SJSA1 (cell line): ENCODE data around the gene TLCD2. TPM values are rescaled to one million over a fixed set of nuclear protein-coding genes. Genes with fewer than 3 reads are reported as not detected.
"Not testable (repeated sequence)": the region's sequence is repeated elsewhere in the genome, so short reads cannot be mapped to it uniquely, and the experiment has no call there.

Source experiments
- DNase-seq, 2 experiments: peaks; one replicate each; pipeline ENCODE4 v3.0.0-alpha.2; 2015 to 2020; ENCODE audit warnings: low spot score in 2 of 2, low read depth in 1 of 2
- H3K27ac ChIP-seq: fragments of 250-450 bp; sonication (Bioruptor Pico); 2 replicates; pipeline ENCODE4 v1.5.1; 2020; ENCODE audit warnings: mild to moderate bottlenecking, moderate library complexity
- H3K27me3 ChIP-seq: fragments of 250-450 bp; sonication (Bioruptor Pico); replicated peaks from 2 replicates; pipeline ENCODE4 v1.5.1; 2020; ENCODE audit warnings: mild to moderate bottlenecking, moderate library complexity
- H3K36me3 ChIP-seq: fragments of 250-450 bp; sonication (Bioruptor Pico); 2 replicates; pipeline ENCODE4 v1.5.1; 2020; ENCODE audit warnings: mild to moderate bottlenecking
- H3K4me1 ChIP-seq: fragments of 250-450 bp; sonication (Bioruptor Pico); replicated peaks from 2 replicates; pipeline ENCODE4 v1.6.1; 2021; ENCODE audit warnings: mild to moderate bottlenecking
- H3K4me3 ChIP-seq: fragments of 250-450 bp; sonication (Bioruptor Pico); 2 replicates; pipeline ENCODE4 v1.5.1; 2020; ENCODE audit warnings: mild to moderate bottlenecking
- H3K9me3 ChIP-seq: fragments of 250-450 bp; sonication (Bioruptor Pico); replicated peaks from 2 replicates; pipeline ENCODE4 v1.5.1; 2020; ENCODE audit warnings: mild to moderate bottlenecking
- total RNA-seq: library from RNA; depleted of rRNA; stranded (reverse); fragments of >200 nt; shearing (Covaris generic); gene quantifications from 2 replicates; pipeline ENCODE4 v1.2.3, GENCODE V29; 2014

Gene TLCD2
- total RNA-seq, 1 experiment from 2014 or later: 0.95 TPM

- H3K27ac ChIP-seq: peak overlapping the region; percentile 99
- peak; percentile 97 to 98 for DNase-seq
- no peaks in the 10 kb centered on the region for H3K9me3 ChIP-seq
- peak overlapping the region; percentile 51 for H3K4me3 ChIP-seq
- peaks cover 37% of the 10 kb centered on the region for H3K4me1 ChIP-seq
- no peaks in the 10 kb centered on the region for H3K27me3 ChIP-seq
- H3K36me3 ChIP-seq: peaks cover 33% of the 10 kb centered on the region
These were observed 6.9 kb upstream of the TLCD2 start for GRCh38 chr17:1716912-1717695.

GRCh38 chr17:1716076-1716911 lies 6.1 kb upstream of the TLCD2 start:
- Histone ChIP-seq H3K4me3 (peak overlapping the region; percentile 51), H3K27me3 (no peaks in the 10 kb centered on the region), H3K9me3 (no peaks in the 10 kb centered on the region), H3K4me1 (peaks cover 35% of the 10 kb centered on the region), H3K27ac (peak overlapping the region; percentile 99), H3K36me3 (peaks cover 41% of the 10 kb centered on the region)
- peak; percentile 100 for DNase-seq

DNA sequence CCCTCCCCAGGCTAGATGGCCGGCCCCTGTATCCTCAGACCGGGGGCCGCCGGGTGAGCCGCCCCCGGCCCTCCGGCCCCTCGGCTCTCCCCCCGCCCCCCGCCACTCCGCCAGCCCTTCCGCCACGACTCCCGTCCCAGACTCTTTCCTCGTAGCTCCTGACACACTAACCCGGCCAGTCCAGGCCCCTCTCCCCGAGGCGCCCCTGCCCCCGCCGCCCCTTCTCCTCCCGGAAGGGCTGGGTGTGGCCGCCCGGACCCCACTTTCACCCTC lies 5.6 kb upstream of the TLCD2 start:
- Histone ChIP-seq H3K4me1 (peaks cover 39% of the 10 kb centered on the region), H3K9me3 (no peaks in the 10 kb centered on the region)

GRCh38 chr17:1714980-1715802 lies 5.0 kb upstream of the TLCD2 start:
- DNase-seq: peak; percentile 94 to 96
- Histone ChIP-seq H3K36me3 (peaks cover 50% of the 10 kb centered on the region), H3K9me3 (no peaks in the 10 kb centered on the region), H3K27me3 (no peaks in the 10 kb centered on the region), H3K27ac (peak overlapping the region; percentile 88), H3K4me1 (peaks cover 44% of the 10 kb centered on the region), H3K4me3 (peak overlapping the region; percentile 51)

More for the DNA sequence above, 5.6 kb upstream of the TLCD2 start:
- peaks cover 46% of the 10 kb centered on the region for H3K36me3 ChIP-seq
- no peaks in the 10 kb centered on the region for H3K27me3 ChIP-seq
- peak overlapping the region; percentile 51 for H3K4me3 ChIP-seq
- no peak for DNase-seq
- H3K27ac ChIP-seq: peak overlapping the region; percentile 88

- Histone ChIP-seq H3K4me1 (peaks cover 48% of the 10 kb centered on the region), H3K4me3 (peak overlapping the region; percentile 51), H3K27ac (peak overlapping the region; percentile 88), H3K9me3 (no peaks in the 10 kb centered on the region), H3K36me3 (peaks cover 53% of the 10 kb centered on the region), H3K27me3 (no peaks in the 10 kb centered on the region)
- DNase-seq: peak; percentile 95 to 100
These were observed 4.3 kb upstream of the TLCD2 start for GRCh38 chr17:1714427-1714979.

- Histone ChIP-seq H3K36me3 (peaks cover 53% of the 10 kb centered on the region), H3K4me1 (peaks cover 48% of the 10 kb centered on the region), H3K9me3 (no peaks in the 10 kb centered on the region), H3K27ac (peak overlapping the region; percentile 63), H3K27me3 (no peaks in the 10 kb centered on the region), H3K4me3 (peak overlapping the region; percentile 51)
- peak in 1 of 2 experiments; percentile 44 for DNase-seq
These were observed 3.8 kb upstream of the TLCD2 start for GRCh38 chr17:1713878-1714426.

DNA sequence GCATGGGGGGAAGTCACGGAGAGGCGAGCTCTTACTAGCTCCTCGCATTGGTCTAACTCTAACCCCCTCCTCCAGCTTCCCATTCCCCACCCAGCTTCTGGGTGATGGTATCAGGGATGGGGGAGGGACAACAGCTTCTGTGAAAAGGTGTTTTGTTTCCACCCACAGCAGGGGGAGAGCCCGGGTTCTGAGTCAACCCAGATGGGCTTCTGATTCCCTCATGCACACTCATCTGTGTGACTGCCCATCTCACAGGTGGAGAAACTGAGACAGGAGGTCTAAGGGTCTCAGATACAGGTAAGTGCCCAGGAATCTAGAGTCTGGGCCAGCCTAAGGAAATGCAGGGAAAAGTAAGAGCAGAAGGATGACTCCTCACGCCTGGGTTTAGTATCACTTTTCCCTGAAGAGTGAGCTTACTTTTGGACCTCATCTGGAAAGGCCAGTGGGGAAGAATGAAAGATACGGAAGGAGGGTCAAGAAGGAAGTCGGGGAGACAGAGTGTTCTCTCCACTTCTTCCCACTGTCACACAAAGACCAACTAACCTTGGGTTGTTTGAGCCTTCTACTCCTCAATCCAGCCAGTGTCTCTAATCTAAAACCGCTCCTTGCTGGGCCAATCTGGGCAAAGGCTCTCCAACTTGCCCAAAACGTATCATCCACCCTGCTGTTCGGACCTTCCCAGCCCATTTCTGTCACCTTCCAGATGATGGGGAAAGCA lies 3.1 kb upstream of the TLCD2 start:
- no peaks in the 10 kb centered on the region for H3K27me3 ChIP-seq
- H3K9me3 ChIP-seq: no peaks in the 10 kb centered on the region
- H3K27ac ChIP-seq: peak overlapping the region; percentile 63; the same call in 1 of the 2 replicates
- peak overlapping the region; percentile 51 for H3K4me3 ChIP-seq
- no peak for DNase-seq
- peaks cover 58% of the 10 kb centered on the region for H3K36me3 ChIP-seq
- peaks cover 46% of the 10 kb centered on the region for H3K4me1 ChIP-seq

- H3K4me3 ChIP-seq: no peak overlapping the region
- H3K9me3 ChIP-seq: no peaks in the 10 kb centered on the region
- H3K36me3 ChIP-seq: peaks cover 62% of the 10 kb centered on the region
- no peaks in the 10 kb centered on the region for H3K27me3 ChIP-seq
- peaks cover 36% of the 10 kb centered on the region for H3K4me1 ChIP-seq
- DNase-seq: no peak
- H3K27ac ChIP-seq: no peak overlapping the region
These were observed 2.1 kb upstream of the TLCD2 start for GRCh38 chr17:1712271-1712670.

GRCh38 chr17:1711804-1712203 lies 1.6 kb upstream of the TLCD2 start:
- Histone ChIP-seq H3K4me1 (peaks cover 35% of the 10 kb centered on the region), H3K27ac (no peak overlapping the region), H3K36me3 (peaks cover 62% of the 10 kb centered on the region), H3K4me3 (no peak overlapping the region), H3K27me3 (no peaks in the 10 kb centered on the region), H3K9me3 (no peaks in the 10 kb centered on the region)
- no peak for DNase-seq

GRCh38 chr17:1710807-1711553 lies 803 bp upstream of the TLCD2 start:
- H3K9me3 ChIP-seq: no peaks in the 10 kb centered on the region
- peaks cover 35% of the 10 kb centered on the region for H3K4me1 ChIP-seq
- no peak for DNase-seq
- peak overlapping the region; percentile 52; the same call in 1 of the 2 replicates for H3K27ac ChIP-seq
- H3K36me3 ChIP-seq: peaks cover 62% of the 10 kb centered on the region
- H3K4me3 ChIP-seq: peak overlapping the region; percentile 55
- H3K27me3 ChIP-seq: no peaks in the 10 kb centered on the region

GRCh38 chr17:1709403-1709951 lies 700 bp downstream of the TLCD2 start:
- peaks cover 53% of the 10 kb centered on the region for H3K36me3 ChIP-seq
- peaks cover 35% of the 10 kb centered on the region for H3K4me1 ChIP-seq
- no peaks in the 10 kb centered on the region for H3K27me3 ChIP-seq
- peak overlapping the region; percentile 55 for H3K4me3 ChIP-seq
- H3K9me3 ChIP-seq: no peaks in the 10 kb centered on the region
- DNase-seq: no peak
- no peak overlapping the region for H3K27ac ChIP-seq

GRCh38 chr17:1708791-1709346 lies 1.3 kb downstream of the TLCD2 start:
- not testable (repeated sequence) for DNase-seq, H3K27ac ChIP-seq, H3K9me3 ChIP-seq, H3K4me3 ChIP-seq, H3K27me3 ChIP-seq
- H3K4me1 ChIP-seq: peaks cover 31% of the 10 kb centered on the region
- H3K36me3 ChIP-seq: peaks cover 47% of the 10 kb centered on the region
